Measurements from ENCODE around the gene GALR3.

The GALR3 gene

GRCh38 chr22:37832022-37832857 lies 9.1 kb downstream of the GALR3 start:
- H3K27ac ChIP-seq = no peak overlapping the region
- TF ChIP-seq, protein P1, sequence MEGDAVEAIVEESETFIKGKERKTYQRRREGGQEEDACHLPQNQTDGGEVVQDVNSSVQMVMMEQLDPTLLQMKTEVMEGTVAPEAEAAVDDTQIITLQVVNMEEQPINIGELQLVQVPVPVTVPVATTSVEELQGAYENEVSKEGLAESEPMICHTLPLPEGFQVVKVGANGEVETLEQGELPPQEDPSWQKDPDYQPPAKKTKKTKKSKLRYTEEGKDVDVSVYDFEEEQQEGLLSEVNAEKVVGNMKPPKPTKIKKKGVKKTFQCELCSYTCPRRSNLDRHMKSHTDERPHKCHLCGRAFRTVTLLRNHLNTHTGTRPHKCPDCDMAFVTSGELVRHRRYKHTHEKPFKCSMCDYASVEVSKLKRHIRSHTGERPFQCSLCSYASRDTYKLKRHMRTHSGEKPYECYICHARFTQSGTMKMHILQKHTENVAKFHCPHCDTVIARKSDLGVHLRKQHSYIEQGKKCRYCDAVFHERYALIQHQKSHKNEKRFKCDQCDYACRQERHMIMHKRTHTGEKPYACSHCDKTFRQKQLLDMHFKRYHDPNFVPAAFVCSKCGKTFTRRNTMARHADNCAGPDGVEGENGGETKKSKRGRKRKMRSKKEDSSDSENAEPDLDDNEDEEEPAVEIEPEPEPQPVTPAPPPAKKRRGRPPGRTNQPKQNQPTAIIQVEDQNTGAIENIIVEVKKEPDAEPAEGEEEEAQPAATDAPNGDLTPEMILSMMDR (conservative IDR thresholded peaks at IDR 0.05) = no peak

DNA sequence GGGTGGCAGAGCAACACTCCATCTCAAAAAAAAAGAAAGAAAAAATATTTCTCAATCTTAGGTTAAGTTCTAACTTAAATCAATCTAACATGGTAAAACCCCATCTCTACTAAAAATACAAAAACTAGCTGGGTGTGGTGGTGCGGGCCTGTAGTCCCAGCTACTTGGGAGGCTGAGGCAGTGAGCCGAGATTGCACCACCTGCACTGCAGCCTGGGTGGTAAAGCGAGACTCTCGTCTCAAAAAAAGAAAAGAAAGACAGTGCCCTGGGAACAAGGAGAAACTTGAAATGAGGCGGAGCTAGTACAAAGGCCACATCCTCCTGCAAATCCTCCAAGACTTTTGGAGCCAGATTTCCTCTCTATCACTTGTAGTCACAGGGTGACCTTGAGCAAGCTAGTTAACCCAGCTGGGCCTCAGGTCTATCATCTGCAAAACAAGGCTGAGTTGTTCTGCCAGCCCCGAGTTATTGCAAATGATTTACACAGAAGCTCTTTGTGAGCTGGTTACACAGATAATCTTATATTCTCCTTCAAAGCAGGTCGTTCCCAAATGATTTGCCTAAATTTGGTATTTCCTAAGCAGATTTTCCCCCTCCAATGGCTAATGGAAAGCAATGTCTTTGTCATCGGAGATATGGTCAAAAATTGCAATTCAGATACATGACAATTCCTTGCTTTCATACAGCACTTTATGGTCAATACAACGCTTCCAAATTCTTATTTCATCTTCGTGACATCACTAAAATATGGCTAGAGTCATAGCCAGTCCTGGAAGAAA lies 19.0 kb downstream of the GALR3 start:
- TF ChIP-seq, protein P1 (conservative IDR thresholded peaks at IDR 0.05) = no peak
- peak overlapping the region; percentile 87 for H3K27ac ChIP-seq

DNA sequence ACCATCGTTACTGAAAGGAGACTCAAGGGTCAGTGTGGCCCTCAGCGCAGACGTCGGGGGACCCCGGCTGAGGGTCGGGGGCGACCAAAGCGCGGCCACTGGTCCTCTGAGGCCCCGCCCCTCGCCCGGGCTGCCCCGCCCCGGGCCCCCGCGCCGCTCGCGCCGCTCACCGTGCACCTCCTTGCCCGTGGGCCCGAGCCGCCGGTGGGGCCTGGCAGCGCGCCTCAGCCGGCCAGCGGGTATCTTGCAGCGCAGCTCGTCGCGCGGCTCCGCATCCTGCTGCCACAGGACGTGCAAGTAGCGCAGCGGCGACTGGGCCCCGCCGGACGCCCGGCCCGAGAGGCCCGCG lies 20.5 kb downstream of the GALR3 start:
- peak overlapping the region; percentile 87 for H3K27ac ChIP-seq
- TF ChIP-seq, protein P1 (conservative IDR thresholded peaks at IDR 0.05) = no peak

DNA sequence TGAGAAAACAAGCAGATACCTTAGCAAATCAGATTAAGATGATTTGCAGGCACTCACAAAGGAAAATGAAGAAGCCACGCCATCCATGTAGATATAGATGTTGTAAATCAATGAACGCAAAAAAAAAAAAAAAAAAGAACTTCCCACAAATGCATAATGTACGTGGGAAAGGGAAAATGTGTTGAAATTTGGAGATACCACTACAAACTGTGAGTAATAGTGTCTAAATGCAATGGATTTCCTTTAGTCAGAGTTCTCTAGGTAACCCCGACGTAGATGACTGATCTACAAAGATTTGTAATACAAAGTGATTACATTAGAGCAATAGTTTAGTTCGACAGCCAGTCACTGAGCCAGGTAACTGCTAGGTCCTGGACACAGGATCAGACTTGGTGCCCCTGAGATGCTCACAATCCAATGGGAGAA lies 21.7 kb downstream of the GALR3 start:
- H3K27ac ChIP-seq = peak overlapping the region; percentile 87
- TF ChIP-seq, protein P1 (conservative IDR thresholded peaks at IDR 0.05) = no peak

GRCh38 chr22:37846433-37846832 lies 23.3 kb downstream of the GALR3 start:
- H3K27ac ChIP-seq = no peak overlapping the region
- TF ChIP-seq, protein P1 (conservative IDR thresholded peaks at IDR 0.05) = no peak

- TF ChIP-seq, protein P1 (conservative IDR thresholded peaks at IDR 0.05) = no peak
- H3K27ac ChIP-seq = peak overlapping the region; percentile 86
These were observed 25.5 kb downstream of the GALR3 start for GRCh38 chr22:37848587-37849088.

DNA sequence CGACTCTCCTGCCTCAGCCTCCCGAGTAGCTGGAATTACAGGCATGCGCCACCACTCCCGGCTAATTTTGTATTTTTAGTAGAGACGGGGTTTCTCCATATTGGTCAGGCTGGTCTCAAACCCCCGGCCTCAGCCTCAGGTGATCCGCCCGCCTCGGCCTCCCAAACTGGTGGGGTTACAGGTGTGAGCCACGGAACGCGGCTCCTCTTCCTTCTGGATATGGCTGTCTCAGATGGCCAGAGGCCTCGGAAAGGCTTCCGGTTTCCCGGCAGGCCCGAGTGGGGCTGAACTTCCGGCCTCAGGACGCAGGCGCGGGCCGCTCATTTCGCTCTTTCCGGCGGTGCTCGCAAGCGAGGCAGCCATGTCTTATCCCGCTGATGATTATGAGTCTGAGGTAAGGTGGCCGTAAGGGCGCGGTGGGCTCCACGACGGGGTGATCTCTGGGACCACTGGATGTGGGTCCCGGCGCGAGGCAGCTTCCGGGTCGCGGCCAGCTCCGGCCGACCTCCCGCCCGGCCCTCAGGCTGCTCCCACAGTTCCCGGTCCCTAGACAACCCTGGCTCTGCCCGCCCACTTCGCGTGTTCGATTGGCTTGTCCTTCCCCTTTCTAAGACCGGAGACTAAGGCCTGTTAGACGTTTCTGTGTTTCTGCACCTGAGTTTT lies 26.0 kb downstream of the GALR3 start, which contains the start of gene EIF3L:
Gene EIF3L (plus strand): TSS at position 331 of the 663 bp plus-strand sequence. CDS start 31 bp downstream, at position 362.
- TF ChIP-seq, protein P1 (conservative IDR thresholded peaks at IDR 0.05) = no peak
- H3K27ac ChIP-seq = peak within 1 kb of the TSS; percentile 86

Measured in VCaP (cell line).